IMR-90 (cell line): ENCODE measurements around the gene SNX6. TPM values are rescaled to one million over a fixed set of nuclear protein-coding genes. Genes with fewer than 3 reads are reported as not detected.

ENCODE experiments used
- ATAC-seq: fragments of 200-7000 bp; cut with Tn5 transposase; 2 replicates; pipeline ENCODE4 v1.9.1; 2020; ENCODE audit warnings: low read depth, mild to moderate bottlenecking, moderate library complexity
- BruUV-seq: library from RNA; stranded (reverse); fragments of 400-500 nt; replicated peaks from 2 replicates; lab custom pipeline; 2021; lab: Mats Ljungman, UMichigan
- CTCF ChIA-PET: fragments of 300-600 bp; formaldehyde crosslinking; extraction: SDS; loops from one replicate; lab custom pipeline; 2021; ENCODE audit warnings: antibody characterized with exemption; lab: Yijun Ruan, JAX
- POLR2A ChIA-PET: fragments of 300-600 bp; sonication (Branson Sonifier 250); formaldehyde crosslinking; loops from one replicate; lab custom pipeline; 2022; ENCODE audit warnings: antibody characterized with exemption; ENCODE audit not compliant: unreplicated experiment; lab: Charles Lee
- DNase-seq: peaks from one replicate; pipeline ENCODE4 v3.0.0; 2013
- H2AFZ ChIP-seq: replicated peaks from 2 replicates; pipeline ENCODE3; 2013; ENCODE audit warnings: low read length, mild to moderate bottlenecking; ENCODE audit not compliant: poor library complexity
- H2AK5ac ChIP-seq: 2 replicates; pipeline ENCODE4 v1.6.1; 2013; ENCODE audit warnings: low read depth, low read length, inconsistent platforms
- H2AK9ac ChIP-seq: replicated peaks from 2 replicates; pipeline ENCODE3; 2013; ENCODE audit warnings: mild to moderate bottlenecking, low read depth, low read length, moderate library complexity; ENCODE audit not compliant: poor library complexity
- H2BK120ac ChIP-seq: 2 replicates; pipeline ENCODE4 v1.6.1; 2013; ENCODE audit warnings: low read depth, low read length, inconsistent platforms
- H2BK15ac ChIP-seq: 3 replicates; pipeline ENCODE4 v1.6.1; 2013; ENCODE audit warnings: low read depth, low read length, inconsistent platforms
- H2BK20ac ChIP-seq: 2 replicates; pipeline ENCODE4 v1.6.1; 2013; ENCODE audit warnings: low read depth, mild to moderate bottlenecking, inconsistent platforms, low read length, moderate library complexity
- H2BK5ac ChIP-seq: 2 replicates; pipeline ENCODE4 v1.6.1; 2013; ENCODE audit warnings: mild to moderate bottlenecking, low read depth, low read length, inconsistent platforms; ENCODE audit not compliant: poor library complexity, severe bottlenecking
- H3K14ac ChIP-seq: replicated peaks from 2 replicates; pipeline ENCODE4 v1.6.1; 2013; ENCODE audit warnings: low read depth, low read length, inconsistent platforms
- H3K18ac ChIP-seq: 2 replicates; pipeline ENCODE4 v1.6.1; 2013; ENCODE audit warnings: low read depth, low read length, control low read depth
- H3K23ac ChIP-seq: 2 replicates; pipeline ENCODE4 v1.6.1; 2013; ENCODE audit warnings: low read depth, low read length, inconsistent platforms
- H3K27ac ChIP-seq: 2 replicates; pipeline ENCODE4 v1.5.1; 2013; ENCODE audit warnings: mild to moderate bottlenecking, control low read depth, low read length; ENCODE audit not compliant: insufficient read depth
- H3K27me3 ChIP-seq: 2 replicates; pipeline ENCODE4 v1.6.1; 2013; ENCODE audit warnings: low read length; ENCODE audit not compliant: control insufficient read depth, insufficient read depth
- H3K36me3 ChIP-seq: 2 replicates; pipeline ENCODE4 v1.6.1; 2013; ENCODE audit warnings: low read length, mixed read lengths; ENCODE audit not compliant: control insufficient read depth, insufficient read depth
- H3K4ac ChIP-seq: 2 replicates; pipeline ENCODE4 v1.6.1; 2013; ENCODE audit warnings: low read depth, low read length, inconsistent platforms
- H3K4me1 ChIP-seq: 2 replicates; pipeline ENCODE4 v1.6.1; 2013; ENCODE audit warnings: low read length, mixed read lengths; ENCODE audit not compliant: control insufficient read depth, insufficient read depth
- H3K4me2 ChIP-seq: 2 replicates; pipeline ENCODE4 v1.6.1; 2013; ENCODE audit warnings: low read depth, mild to moderate bottlenecking, control low read depth, low read length, moderate library complexity
- H3K4me3 ChIP-seq: 2 replicates; pipeline ENCODE4 v1.5.1; 2013; ENCODE audit warnings: low read depth, mild to moderate bottlenecking, control low read depth, low read length, moderate library complexity; ENCODE audit not compliant: insufficient read depth
- H3K56ac ChIP-seq: 2 replicates; pipeline ENCODE4 v1.6.1; 2013; ENCODE audit warnings: low read length, inconsistent platforms; ENCODE audit not compliant: insufficient read depth; ENCODE audit errors: extremely low read depth
- H3K79me1 ChIP-seq, 2 experiments: 2 replicates each; pipeline ENCODE4 v1.6.1; 2013; ENCODE audit warnings: low read length in 2 of 2, inconsistent platforms in 1 of 2, low read depth in 1 of 2
- H3K9ac ChIP-seq: 2 replicates; pipeline ENCODE4 v1.6.1; 2013; ENCODE audit warnings: low read depth, low read length, control low read depth
- H3K9me1 ChIP-seq: 2 replicates; pipeline ENCODE4 v1.6.1; 2013; ENCODE audit warnings: low read length, inconsistent platforms; ENCODE audit not compliant: insufficient read depth
- H3K9me3 ChIP-seq: 2 replicates; pipeline ENCODE4 v1.6.1; 2013; ENCODE audit warnings: low read length; ENCODE audit not compliant: control insufficient read depth, insufficient read depth
- H4K20me1 ChIP-seq: 2 replicates; pipeline ENCODE4 v1.6.1; 2013; ENCODE audit warnings: low read length, inconsistent platforms; ENCODE audit not compliant: insufficient read depth
- H4K5ac ChIP-seq: 2 replicates; pipeline ENCODE4 v1.6.1; 2013; ENCODE audit warnings: mild to moderate bottlenecking, low read depth, low read length, control low read depth
- H4K8ac ChIP-seq, 2 experiments: 2 replicates each; pipeline ENCODE4 v1.6.1; 2013; ENCODE audit warnings: low read depth in 2 of 2, low read length in 2 of 2, control low read depth in 1 of 2, inconsistent platforms in 1 of 2
- H4K91ac ChIP-seq: 2 replicates; pipeline ENCODE4 v1.6.1; 2013; ENCODE audit warnings: low read depth, low read length, inconsistent platforms; ENCODE audit not compliant: insufficient read depth
- BHLHE40 ChIP-seq: fragments of 150-350 bp; IDR thresholded peaks from 2 replicates; pipeline ENCODE4 v1.6.1; 2016; ENCODE audit warnings: mild to moderate bottlenecking, low read depth, low read length
- CHD1 ChIP-seq: IDR thresholded peaks from 2 replicates; pipeline ENCODE4 v1.6.1; 2012; ENCODE audit warnings: low read depth, low read length, improper control_type of control experiment
- CTCF ChIP-seq: conservative IDR thresholded peaks from 2 replicates; pipeline ENCODE4 v1.5.1; 2012; ENCODE audit warnings: mild to moderate bottlenecking, low read depth, low read length, improper control_type of control experiment
- FOS ChIP-seq: fragments of 150-350 bp; IDR thresholded peaks from 2 replicates; pipeline ENCODE4 v1.6.1; 2016; ENCODE audit warnings: low read depth, low read length
- MAFK ChIP-seq: IDR thresholded peaks from 2 replicates; pipeline ENCODE4 v1.6.1; 2012; ENCODE audit warnings: low read depth, low read length, improper control_type of control experiment
- MAZ ChIP-seq: IDR thresholded peaks from 2 replicates; pipeline ENCODE4 v1.6.1; 2012; ENCODE audit warnings: low read depth, mild to moderate bottlenecking, low read length, improper control_type of control experiment, moderate library complexity, borderline replicate concordance
- MXI1 ChIP-seq: IDR thresholded peaks from 2 replicates; pipeline ENCODE4 v1.6.1; 2012; ENCODE audit warnings: low read depth, mild to moderate bottlenecking, low read length, moderate library complexity, borderline replicate concordance
- NFE2L2 ChIP-seq: fragments of 150-350 bp; IDR thresholded peaks from 2 replicates; pipeline ENCODE4 v1.6.1; 2016; ENCODE audit warnings: low read depth, mild to moderate bottlenecking, low read length
- POLR2A ChIP-seq: IDR thresholded peaks from 2 replicates; pipeline ENCODE4 v1.6.1; 2012; ENCODE audit warnings: mild to moderate bottlenecking, low read depth, low read length
- RAD21 ChIP-seq: IDR thresholded peaks from 2 replicates; pipeline ENCODE4 v1.6.1; 2012; ENCODE audit warnings: low read length, improper control_type of control experiment
- RCOR1 ChIP-seq: IDR thresholded peaks from 2 replicates; pipeline ENCODE4 v1.6.1; 2012; ENCODE audit warnings: mild to moderate bottlenecking, low read length, improper control_type of control experiment; ENCODE audit not compliant: insufficient replicate concordance
- RFX5 ChIP-seq: IDR thresholded peaks from 2 replicates; pipeline ENCODE4 v1.8.0; 2012; ENCODE audit warnings: low read depth, mild to moderate bottlenecking, low read length, moderate library complexity
- SMC3 ChIP-seq: fragments of 150-350 bp; IDR thresholded peaks from 2 replicates; pipeline ENCODE4 v1.6.1; 2016; ENCODE audit warnings: low read depth, mild to moderate bottlenecking, antibody characterized with exemption, low read length, moderate library complexity
- WGBS, 2 experiments: methylation state at CpG; one replicate each; pipeline versions ENCODE4 v1.1.5 to v1.1.7; 2013; ENCODE audit warnings: missing lambda C conversion rate in 2 of 2; ENCODE audit not compliant: insufficient read length in 1 of 2; ENCODE audit errors: extremely low coverage in 2 of 2; 5-methylcytosine and 5-hydroxymethylcytosine counted together
- dilution Hi-C: fragments of 300-500 bp; cut with HindIII; formaldehyde crosslinking; loops from one replicate; pipeline ENCODE4 v1.14.3; 2018; ENCODE audit warnings: low sequenced_read_pairs; ENCODE audit not compliant: unreplicated experiment
- in situ Hi-C: fragments of 300-500 bp; cut with MboI; formaldehyde crosslinking; loops from 3 replicates; pipeline ENCODE4 v1.14.3; 2019; ENCODE audit warnings: low sequenced_read_pairs, inconsistent platforms, mixed read lengths
- intact Hi-C: fragments of 100-400 bp; cut with micrococcal nuclease; formaldehyde crosslinking; loops from 2 replicates; pipeline ENCODE4 v1.10.0; 2022
- polyA plus RNA-seq, 3 experiments: library from polyadenylated mRNA; depleted of rRNA; stranded (reverse); fragments of >200 nt; gene quantifications; 2 replicates each; pipeline ENCODE4 v1.2.3, GENCODE V29; 2012; ENCODE audit warnings: low replicate concordance in 1 of 3
- total RNA-seq: library from RNA; depleted of rRNA; stranded (reverse); fragments of >200 nt; gene quantifications from 2 replicates; pipeline ENCODE4 v1.2.3, GENCODE V29; 2012
- TF ChIP-seq, protein P1 (sequence below): fragments of 150-350 bp; IDR thresholded peaks from 2 replicates; pipeline ENCODE4 v1.6.1; 2017; ENCODE audit warnings: mild to moderate bottlenecking, antibody characterized with exemption, low read length, low read depth
- TF ChIP-seq, protein P2 (sequence below): fragments of 150-350 bp; IDR thresholded peaks from 2 replicates; pipeline ENCODE4 v1.6.1; 2016; ENCODE audit warnings: low read depth, mild to moderate bottlenecking, low read length, moderate library complexity, borderline replicate concordance

SNX6 gene
- total and polyA plus RNA-seq, 2 of the 4 experiments (the other 2 are of a cell fraction): 116 to 127 TPM

- peaks cover 29% of the 10 kb centered on the region for H3K36me3 ChIP-seq
Observed at GRCh38 chr14:34619471-34619870, 10.5 kb downstream of the SNX6 start.

More at GRCh38 chr14:34619471-34619870, 10.5 kb downstream of the SNX6 start:
- Histone ChIP-seq H3K4me1 (peaks cover 2% of the 10 kb centered on the region; the same call in 1 of the 2 replicates), H2BK120ac (no peak overlapping the region), H3K9me1 (peaks cover 12% of the 10 kb centered on the region), H3K27me3 (no peaks in the 10 kb centered on the region), H3K56ac (no peak overlapping the region), H3K79me1 (peaks cover 45 to 72% of the 10 kb centered on the region in 2 experiments), H3K14ac (no peak overlapping the region), H2AK5ac (no peak overlapping the region), H2BK20ac (no peak overlapping the region), H3K18ac (no peak overlapping the region), H3K23ac (no peak overlapping the region), H3K4me2 (no peak overlapping the region), H3K27ac (no peak overlapping the region), H2BK15ac (no peak overlapping the region), H4K8ac (no peak overlapping the region), H3K9ac (no peak overlapping the region), H3K4me3 (no peak overlapping the region), H4K91ac (no peak overlapping the region), H4K5ac (no peak overlapping the region), H4K20me1 (peaks cover 23% of the 10 kb centered on the region; the same call in 1 of the 2 replicates), H2AFZ (no peak overlapping the region), H3K4ac (no peak overlapping the region), H2BK5ac (no peak overlapping the region), H2AK9ac (no peak overlapping the region), H3K9me3 (no peaks in the 10 kb centered on the region)
- ATAC-seq: no peak
- in situ Hi-C loops (no loop called here), intact Hi-C loops (no loop called here), dilution Hi-C loops (no loop called here)
- no CpG with 5 or more reads among the region's 3 CpGs for WGBS, 2 experiments
- POLR2A ChIA-PET: no interaction called here
- CTCF ChIA-PET: no interaction called here
- TF ChIP-seq MXI1: no peak
- no peak for TF ChIP-seq MAZ
- TF ChIP-seq BHLHE40: no peak
- TF ChIP-seq NFE2L2: no peak
- TF ChIP-seq RAD21: no peak
- no peak for TF ChIP-seq FOS
- no peak for TF ChIP-seq CTCF
- TF ChIP-seq CHD1: no peak
- TF ChIP-seq SMC3: no peak
- no peak for TF ChIP-seq POLR2A
- TF ChIP-seq RFX5: no peak
- TF ChIP-seq RCOR1: no peak
- TF ChIP-seq, protein P1, sequence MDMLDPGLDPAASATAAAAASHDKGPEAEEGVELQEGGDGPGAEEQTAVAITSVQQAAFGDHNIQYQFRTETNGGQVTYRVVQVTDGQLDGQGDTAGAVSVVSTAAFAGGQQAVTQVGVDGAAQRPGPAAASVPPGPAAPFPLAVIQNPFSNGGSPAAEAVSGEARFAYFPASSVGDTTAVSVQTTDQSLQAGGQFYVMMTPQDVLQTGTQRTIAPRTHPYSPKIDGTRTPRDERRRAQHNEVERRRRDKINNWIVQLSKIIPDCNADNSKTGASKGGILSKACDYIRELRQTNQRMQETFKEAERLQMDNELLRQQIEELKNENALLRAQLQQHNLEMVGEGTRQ: no peak
- TF ChIP-seq MAFK: no peak
- TF ChIP-seq, protein P2, sequence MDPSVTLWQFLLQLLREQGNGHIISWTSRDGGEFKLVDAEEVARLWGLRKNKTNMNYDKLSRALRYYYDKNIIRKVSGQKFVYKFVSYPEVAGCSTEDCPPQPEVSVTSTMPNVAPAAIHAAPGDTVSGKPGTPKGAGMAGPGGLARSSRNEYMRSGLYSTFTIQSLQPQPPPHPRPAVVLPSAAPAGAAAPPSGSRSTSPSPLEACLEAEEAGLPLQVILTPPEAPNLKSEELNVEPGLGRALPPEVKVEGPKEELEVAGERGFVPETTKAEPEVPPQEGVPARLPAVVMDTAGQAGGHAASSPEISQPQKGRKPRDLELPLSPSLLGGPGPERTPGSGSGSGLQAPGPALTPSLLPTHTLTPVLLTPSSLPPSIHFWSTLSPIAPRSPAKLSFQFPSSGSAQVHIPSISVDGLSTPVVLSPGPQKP: no peak
- no peak for DNase-seq
- no TSS peak for BruUV-seq
